ENCODE data around the gene LECT2. TPM values are rescaled to one million over a fixed set of nuclear protein-coding genes. Genes with fewer than 3 reads are reported as not detected.

The LECT2 gene
- total RNA-seq, 1 donor from 2014 or later = not detected

- H3K9me3 ChIP-seq (replicated peaks) = no peaks in the 10 kb centered on the region
- no peaks in the 10 kb centered on the region for H3K4me1 ChIP-seq
- H3K4me3 ChIP-seq = no peak overlapping the region
- no peaks in the 10 kb centered on the region for H3K36me3 ChIP-seq
- no peak for DNase-seq
- intact Hi-C loops (cut with micrococcal nuclease) = no loop called here
- H3K27me3 ChIP-seq (ENCODE audit: low read depth) = peaks cover 72% of the 10 kb centered on the region
- no peak for TF ChIP-seq CTCF (IDR thresholded peaks at IDR 0.05; ENCODE audit: borderline replicate concordance)
- H3K27ac ChIP-seq (replicated peaks) = no peak overlapping the region
Observed at GRCh38 chr5:135915466-135916001, 39.2 kb downstream of the LECT2 start.

DNA sequence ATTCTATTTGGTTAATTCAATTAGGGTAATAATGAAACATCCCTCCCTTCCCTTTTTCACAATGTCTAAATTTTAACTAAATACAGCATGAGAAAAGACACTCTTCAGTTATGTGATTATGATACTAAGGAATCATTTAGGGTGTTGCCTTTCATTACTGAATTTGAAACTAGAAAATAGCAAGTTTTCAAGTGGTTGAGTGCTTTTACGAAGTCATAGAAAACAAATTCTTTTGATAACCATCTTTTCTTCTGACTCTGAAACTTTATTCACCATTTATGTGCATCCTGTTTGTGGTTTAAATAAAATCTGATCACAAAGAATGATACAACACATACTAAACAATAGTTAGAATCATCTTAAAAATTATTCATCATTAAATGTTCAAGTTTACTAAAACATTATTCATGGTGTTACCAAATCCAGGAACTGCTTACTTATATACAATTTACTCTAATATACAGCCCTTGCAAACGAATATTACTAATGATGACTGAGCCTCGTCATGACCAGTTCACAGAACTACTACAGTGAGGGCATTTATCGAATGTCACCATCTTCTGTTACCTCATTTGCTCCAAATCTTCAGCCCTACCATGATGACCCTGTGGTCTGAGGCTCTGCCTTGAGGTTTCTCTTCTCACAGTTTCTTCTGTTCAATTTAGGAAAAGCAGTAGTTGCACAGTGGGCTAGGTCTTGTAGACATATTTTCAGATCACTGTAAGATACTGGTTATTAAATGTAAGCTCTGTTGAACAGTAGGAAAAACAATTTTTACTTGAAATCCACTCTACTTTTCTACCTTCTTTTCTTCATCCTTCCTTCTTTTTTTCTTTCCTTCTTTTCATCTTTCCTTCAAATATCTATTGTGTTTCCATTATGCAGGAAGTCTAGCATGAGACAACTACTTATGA, 40.8 kb downstream of the LECT2 start:
- no peak for DNase-seq
- Histone ChIP-seq H3K4me1 (no peaks in the 10 kb centered on the region), H3K27me3 (ENCODE audit: low read depth) (peaks cover 79% of the 10 kb centered on the region), H3K9me3 (replicated peaks) (no peaks in the 10 kb centered on the region), H3K4me3 (no peak overlapping the region), H3K36me3 (no peaks in the 10 kb centered on the region), H3K27ac (replicated peaks) (no peak overlapping the region)
- intact Hi-C loops (cut with micrococcal nuclease) = no loop called here
- no peak for TF ChIP-seq CTCF (IDR thresholded peaks at IDR 0.05; ENCODE audit: borderline replicate concordance)

GRCh38 chr5:135905144-135905543, 49.6 kb downstream of the LECT2 start:
- Histone ChIP-seq H3K27ac (replicated peaks) (no peak overlapping the region), H3K4me3 (no peak overlapping the region), H3K4me1 (no peaks in the 10 kb centered on the region), H3K9me3 (replicated peaks) (no peaks in the 10 kb centered on the region), H3K27me3 (ENCODE audit: low read depth) (peaks cover 95% of the 10 kb centered on the region), H3K36me3 (no peaks in the 10 kb centered on the region)
- intact Hi-C loops (cut with micrococcal nuclease) = no loop called here
- no peak for TF ChIP-seq CTCF (IDR thresholded peaks at IDR 0.05; ENCODE audit: borderline replicate concordance)
- no peak for DNase-seq

DNA sequence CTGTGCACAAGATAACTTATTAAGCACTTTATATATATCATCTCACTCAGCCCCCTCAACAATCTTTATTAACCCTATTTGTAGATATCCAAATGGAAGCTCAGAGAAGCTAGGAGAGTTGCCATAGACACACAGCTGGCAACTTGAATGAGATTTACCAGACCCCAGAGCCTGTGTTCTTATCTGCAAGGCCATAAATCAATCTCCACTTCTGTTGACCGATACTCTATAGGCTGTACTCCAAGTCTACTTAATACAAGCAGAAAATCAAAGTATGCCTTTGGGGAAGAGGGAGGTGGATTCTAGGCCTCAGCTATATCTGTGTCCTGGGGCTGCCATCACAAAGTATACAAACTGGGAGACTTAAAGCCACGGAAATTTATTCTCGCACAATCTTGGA, 53.1 kb downstream of the LECT2 start:
- Histone ChIP-seq H3K9me3 (replicated peaks) (peaks cover 5% of the 10 kb centered on the region), H3K36me3 (no peaks in the 10 kb centered on the region), H3K27ac (replicated peaks) (no peak overlapping the region), H3K4me1 (no peaks in the 10 kb centered on the region), H3K4me3 (no peak overlapping the region), H3K27me3 (ENCODE audit: low read depth) (peaks cover 93% of the 10 kb centered on the region)
- no peak for DNase-seq
- TF ChIP-seq CTCF (IDR thresholded peaks at IDR 0.05; ENCODE audit: borderline replicate concordance) = no peak
- intact Hi-C loops (cut with micrococcal nuclease) = no loop called here

DNA sequence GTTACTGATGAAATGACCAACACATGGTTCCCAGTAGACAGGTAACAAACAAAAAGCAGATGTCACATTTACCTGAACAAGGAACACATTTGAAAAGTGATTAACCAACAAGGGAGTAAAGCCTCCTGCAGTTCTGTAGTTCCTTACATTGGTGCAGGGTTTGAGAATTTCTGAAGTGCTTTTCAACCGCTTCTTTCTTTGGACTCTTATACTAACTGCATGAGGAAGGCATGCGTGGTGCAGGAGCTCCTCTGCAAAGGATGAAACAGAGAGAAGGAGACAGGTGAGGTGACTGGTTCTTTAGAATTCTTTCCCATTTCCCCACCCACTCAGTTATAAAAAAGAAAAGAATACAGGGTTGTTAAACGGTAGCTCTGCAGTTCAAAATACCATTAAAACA, 54.5 kb downstream of the LECT2 start:
- DNase-seq = no peak
- peaks cover 93% of the 10 kb centered on the region for H3K27me3 ChIP-seq (ENCODE audit: low read depth)
- no peaks in the 10 kb centered on the region for H3K4me1 ChIP-seq
- intact Hi-C loops (cut with micrococcal nuclease) = no loop called here
- no peaks in the 10 kb centered on the region for H3K36me3 ChIP-seq
- H3K9me3 ChIP-seq (replicated peaks) = peaks cover 5% of the 10 kb centered on the region
- TF ChIP-seq CTCF (IDR thresholded peaks at IDR 0.05; ENCODE audit: borderline replicate concordance) = no peak
- H3K4me3 ChIP-seq = no peak overlapping the region
- H3K27ac ChIP-seq (replicated peaks) = no peak overlapping the region
